GM11168 (cell line): Measurements from ENCODE around the gene KLHL40.

Experiments
- in situ Hi-C: fragments of 300-500 bp; cut with MboI; formaldehyde crosslinking; loops from one replicate; pipeline ENCODE4 v1.12.0; 2022; ENCODE audit warnings: low sequenced_read_pairs; ENCODE audit not compliant: unreplicated experiment

Gene KLHL40

GRCh38 chr3:42734263-42734860 is 49.0 kb downstream of the KLHL40 start:
- in situ Hi-C loops, result no loop called here

GRCh38 chr3:42735019-42735418 is 49.7 kb downstream of the KLHL40 start:
- in situ Hi-C loops, result no loop called here

- in situ Hi-C loops, result no loop called here
Measured at GRCh38 chr3:42735615-42736014, 50.3 kb downstream of the KLHL40 start.

GRCh38 chr3:42736081-42736480 is 50.7 kb downstream of the KLHL40 start:
- in situ Hi-C loops, result no loop called here

GRCh38 chr3:42736531-42736930 is 51.2 kb downstream of the KLHL40 start:
- in situ Hi-C loops, result no loop called here

GRCh38 chr3:42739401-42740158 is 54.2 kb downstream of the KLHL40 start:
- in situ Hi-C loops, result no loop called here

GRCh38 chr3:42741796-42742195 is 56.5 kb downstream of the KLHL40 start:
- in situ Hi-C loops, result no loop called here
